ENCODE measurements around the gene PSMB3.
A peak's percentile ranks its signal among the peaks of the same experiment; 100 is the strongest.

PSMB3 gene

DNA sequence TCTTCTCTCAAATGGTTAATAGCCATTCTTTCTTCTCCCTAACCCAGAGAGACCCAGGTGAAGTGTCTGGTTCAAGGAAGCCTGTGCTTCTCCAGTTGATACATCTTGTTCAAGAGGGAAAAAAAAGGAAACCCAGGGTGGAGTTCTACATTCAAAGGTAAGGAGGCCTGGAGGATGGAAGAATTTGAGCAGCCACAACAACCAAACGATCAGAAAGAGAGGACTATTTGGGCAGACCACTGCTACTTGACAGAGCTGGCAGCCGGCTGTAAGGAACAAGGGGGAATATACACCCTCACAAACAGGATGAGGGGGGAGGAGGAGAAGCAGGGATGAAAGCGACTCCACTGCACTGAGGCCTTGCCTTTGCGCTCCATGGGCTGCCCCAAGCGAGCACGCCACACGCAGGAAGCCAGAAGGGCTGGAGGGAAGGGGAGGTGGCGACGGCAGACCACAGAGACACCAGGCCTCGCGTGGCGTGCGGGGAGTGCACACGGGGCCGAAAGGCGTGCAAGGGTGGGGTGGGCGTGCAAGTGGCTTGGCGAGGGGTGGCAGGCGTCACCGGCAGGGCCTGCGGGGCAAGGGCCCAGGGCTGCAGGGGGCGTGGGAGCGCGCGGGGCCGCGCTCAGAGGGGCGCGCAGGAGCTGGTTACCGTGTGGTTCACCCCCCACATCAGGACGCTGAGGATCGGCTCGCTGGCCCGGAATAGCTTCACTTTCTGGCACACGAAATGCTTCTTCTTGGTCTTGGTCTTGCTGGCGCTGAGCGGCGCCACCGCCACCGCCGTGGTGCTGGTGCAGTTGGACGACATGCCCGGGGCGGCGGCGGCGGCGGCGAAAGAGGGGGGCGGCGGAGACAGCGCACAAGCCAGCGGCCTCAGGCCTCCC lies 46.3 kb downstream of the PSMB3 start:
- peak; percentile 33 for DNase-seq

DNA sequence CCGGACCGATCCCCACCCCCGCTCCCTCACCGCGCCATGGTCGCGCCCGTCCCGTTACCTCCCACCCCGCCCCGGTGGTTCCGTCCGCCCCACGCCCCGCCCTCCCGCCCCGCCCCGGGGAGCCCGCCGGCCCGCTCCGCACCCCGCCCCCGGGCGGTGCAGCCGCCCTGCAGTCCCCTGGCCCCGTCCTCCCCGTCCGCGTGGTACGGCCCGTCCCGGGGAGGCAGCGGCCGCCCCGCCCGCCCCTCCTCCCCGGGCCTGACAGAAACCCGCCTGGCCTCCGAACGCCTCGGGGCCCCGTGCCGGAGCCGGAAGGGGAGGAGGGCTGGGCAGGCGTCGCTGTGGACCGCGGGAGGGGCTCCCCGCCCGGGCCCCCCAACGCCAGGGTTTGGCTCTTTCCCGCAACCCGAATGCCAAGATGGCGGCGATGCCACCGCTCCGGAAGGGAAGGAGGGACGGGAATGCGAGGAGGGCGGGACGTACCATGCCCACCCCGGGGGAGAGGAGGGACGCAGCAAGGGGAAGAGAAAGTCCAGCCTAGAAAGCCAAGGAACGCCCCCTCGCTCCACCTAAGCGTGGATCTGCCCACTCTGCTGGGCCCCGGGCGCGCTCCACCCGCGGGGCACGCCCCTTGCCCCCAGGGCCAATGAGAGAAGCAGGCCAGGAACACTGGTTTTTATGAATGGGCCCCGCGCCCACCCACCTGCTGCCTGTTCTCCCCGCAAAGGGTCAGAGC lies 47.1 kb downstream of the PSMB3 start, which contains the start of gene PIP4K2B:
Gene PIP4K2B (minus strand): TSS at position 56 of the 736 bp plus-strand sequence. CDS start 132 bp downstream, outside the sequence.
- DNase-seq = peak; percentile 95

DNA sequence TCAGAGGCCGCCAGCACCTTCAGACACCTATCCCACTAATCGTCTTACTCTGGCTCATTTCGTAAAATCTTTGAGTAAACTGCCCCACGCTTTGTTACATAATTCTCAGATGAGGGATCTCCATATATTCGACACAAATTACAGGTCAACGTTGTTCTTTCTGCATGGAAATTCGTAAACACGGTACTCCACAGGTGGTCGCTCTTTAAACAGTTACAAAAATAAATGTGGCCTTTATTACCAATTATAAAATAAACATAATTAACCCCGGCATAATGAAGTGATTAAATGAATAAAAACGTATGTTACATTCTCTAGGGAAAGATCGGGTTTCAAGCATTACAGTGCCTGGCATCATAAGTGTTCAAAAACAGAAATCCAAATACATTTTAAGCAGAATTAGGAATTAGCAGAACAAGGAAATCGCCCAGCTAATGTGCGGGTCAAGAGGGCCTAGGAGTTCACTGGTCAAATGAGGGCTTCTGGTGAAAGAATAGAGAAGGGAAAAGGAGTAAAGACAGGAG lies 47.8 kb downstream of the PSMB3 start:
- no peak for DNase-seq

DNA sequence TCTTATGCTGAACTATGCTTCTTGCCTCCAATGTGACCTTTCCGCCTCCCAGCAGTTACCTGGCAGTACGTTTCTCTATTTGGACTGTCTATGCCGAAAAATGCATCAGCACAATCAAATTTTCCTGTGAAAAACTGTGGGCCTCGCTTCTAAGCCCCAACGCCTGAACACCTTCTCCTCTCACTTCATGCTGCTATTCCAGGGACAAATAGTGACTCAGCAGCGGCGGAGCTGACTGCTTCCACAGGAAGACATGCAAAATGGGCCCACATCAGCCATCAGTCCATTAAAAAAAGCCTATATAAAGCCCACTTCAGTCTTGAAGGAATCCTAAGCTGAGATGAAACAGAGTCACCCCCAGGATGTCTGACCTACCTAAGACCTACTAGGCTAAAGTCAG lies 57.3 kb downstream of the PSMB3 start:
- DNase-seq = no peak

All from NCI-H226 (cell line).